Inflammatory macrophage treated with lipopolysaccharide for 1 hour (primary cell): ENCODE results near the gene KPNA4.

Source experiments
- DNase-seq, 2 donors: peaks; one replicate each; pipeline ENCODE4 v3.0.0-alpha.2; 2020 to 2022

The KPNA4 gene

DNA sequence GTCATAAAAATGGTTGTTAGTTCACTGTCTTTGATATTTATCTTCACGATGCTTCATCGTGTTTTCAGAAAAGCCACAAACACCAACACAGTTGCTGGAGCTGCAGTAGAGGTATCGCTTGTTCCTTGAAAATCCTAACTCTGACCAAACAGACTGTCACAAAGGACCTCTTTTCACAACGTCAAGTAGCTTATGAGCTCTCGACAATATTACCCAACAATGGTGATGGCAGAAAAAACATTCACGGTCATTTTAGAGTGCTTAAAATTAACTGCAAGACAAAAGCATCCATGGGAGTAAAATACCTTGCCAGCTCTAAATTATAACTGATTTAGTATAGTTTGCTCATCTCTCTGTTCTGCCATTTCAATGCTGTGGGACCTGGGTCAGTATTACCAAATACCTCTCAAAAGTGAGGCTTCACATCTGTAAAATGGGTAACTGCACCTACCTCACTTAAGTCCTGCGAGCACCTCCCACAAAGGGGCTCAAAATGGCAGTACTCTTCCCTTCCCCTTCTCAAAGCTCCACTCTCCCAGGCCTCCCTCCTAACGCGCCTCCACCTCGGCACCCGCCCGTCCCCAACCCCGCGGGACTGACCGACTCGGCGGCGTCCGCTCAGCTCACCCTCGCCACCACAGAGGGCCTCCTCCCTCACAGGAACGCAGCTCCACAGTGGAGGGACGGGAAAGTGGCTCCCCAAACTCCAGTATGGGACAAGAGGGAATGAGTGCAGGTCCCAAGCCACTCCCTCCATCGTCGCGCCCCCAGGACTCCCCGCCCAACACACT is 116.3 kb downstream of the KPNA4 start:
- peak; percentile 8 to 45 for DNase-seq

DNA sequence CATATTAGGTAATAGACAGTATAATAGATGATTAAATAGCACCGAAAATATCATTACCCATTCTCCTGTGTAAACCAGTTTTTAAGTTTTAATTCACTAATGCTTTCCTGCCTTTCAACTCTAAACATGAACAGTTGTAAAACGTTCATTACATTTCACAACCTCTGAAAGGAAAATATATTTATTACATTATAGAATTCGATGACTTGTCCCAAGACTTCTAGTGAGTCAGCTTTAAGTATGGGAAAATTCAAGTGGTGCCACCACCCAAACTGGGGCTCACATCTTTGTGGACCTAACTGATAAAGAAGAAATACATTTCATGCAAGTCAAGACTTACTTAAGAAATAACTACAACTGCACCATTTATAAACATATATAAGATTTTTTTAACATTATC is 117.8 kb downstream of the KPNA4 start:
- no peak for DNase-seq

DNA sequence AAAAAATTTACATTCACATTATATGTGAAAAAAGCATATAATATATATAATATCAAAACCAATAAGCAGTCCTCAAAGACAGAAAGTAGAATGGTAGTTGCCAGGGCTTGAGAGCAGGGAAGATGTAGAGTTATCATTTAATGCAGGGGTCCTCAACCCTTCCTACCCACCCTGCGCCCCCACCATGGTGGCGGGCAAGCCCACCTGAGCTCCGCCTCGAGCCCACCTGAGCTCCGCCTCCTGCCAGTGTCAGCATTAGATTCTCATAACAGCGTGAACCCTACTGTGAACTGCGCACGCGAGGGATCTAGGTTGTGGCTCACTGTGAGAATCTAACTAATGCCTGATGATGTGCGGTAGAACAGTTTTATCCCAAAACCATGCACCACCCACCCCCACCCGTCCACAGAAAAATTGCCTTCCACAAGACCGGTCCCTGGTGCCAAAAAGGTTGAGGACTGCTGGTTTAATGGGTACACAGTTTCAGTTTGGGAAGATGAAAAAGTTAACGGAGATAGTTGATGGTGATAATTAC is 118.8 kb downstream of the KPNA4 start:
- no peak for DNase-seq

DNA sequence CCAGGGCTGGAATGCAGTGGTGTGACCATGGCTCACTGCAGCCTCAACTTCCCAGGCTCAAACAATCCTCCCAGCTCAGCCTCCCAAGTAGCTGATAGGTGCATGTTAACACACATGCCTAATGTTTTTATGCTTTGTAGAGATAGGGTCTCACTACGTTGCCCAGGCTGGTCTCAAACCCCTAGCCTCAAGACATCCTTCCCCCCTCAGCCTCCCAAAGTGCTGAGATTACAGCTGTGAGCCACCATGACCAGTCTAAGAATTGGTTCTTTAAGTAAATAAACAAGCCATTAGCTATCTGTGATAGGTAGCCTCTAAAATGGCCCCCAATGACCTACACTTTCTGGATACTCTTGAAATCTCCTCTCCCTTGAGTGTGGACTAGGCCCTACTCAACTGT is 119.5 kb downstream of the KPNA4 start:
- DNase-seq: no peak
